Raji (cell line): ENCODE data around the gene MMP27.

ENCODE experiments used
- POLR2A ChIP-seq: IDR thresholded peaks from 2 replicates; pipeline ENCODE4 v1.6.1; 2011; ENCODE audit warnings: low read depth, low read length, control low read depth; ENCODE audit not compliant: insufficient read depth

MMP27 gene

DNA sequence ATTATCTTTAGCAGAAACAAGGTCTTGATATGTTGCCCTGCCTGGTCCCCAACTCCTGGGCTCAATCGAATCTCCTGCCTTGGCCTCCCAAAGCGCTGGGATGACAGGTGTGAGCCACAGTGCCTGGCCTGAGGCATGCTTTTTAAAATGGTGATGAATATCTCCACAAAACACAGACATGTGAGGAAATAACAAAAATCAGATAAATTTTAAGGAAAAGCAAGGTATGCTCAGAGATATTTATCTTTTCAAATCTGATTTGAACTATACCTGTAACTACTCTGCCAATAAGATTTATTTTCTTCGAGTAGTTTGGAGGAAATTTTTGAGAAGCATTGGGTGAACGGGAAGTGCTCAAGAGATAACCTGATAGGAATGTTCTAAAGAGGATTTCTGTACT, 44.5 kb downstream of the MMP27 start:
- no peak for TF ChIP-seq POLR2A

DNA sequence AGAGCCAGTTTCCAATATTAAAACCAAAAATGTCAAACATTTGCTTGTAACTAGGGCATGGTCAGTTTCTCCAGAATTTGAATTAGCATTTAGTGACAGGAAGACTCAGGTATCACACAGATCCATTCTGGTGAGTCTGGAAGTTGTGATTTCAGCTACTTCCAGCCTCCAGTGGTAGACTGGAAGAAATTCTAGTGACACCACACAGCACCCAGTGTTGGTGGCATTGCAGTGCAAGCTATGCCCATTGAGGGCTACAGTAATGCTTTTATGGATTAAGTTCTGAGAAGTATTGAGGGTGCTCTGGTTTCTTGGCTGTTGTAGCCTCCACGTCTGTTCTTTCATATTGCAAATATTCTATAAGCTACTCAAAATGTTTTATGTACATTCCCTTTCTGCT, 49.0 kb downstream of the MMP27 start:
- no peak for TF ChIP-seq POLR2A

DNA sequence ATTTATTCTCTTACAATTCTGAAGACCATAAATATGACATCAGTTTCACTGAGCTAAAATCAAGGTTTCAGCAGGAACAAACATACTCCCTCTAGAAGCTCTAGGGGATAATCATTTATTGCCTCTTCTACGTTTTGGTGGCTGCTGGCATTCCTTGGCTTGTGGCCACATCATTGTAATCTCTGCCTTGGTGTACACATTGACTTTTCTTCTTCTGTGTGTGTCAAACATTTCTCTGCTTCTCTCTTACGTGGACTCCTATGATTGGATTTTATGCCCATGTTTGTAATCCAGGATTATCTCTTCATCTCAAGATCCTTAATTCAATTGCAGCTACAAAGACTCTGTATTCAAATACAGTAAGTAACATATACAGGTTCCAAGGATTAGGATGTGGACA, 50.0 kb downstream of the MMP27 start:
- no peak for TF ChIP-seq POLR2A

DNA sequence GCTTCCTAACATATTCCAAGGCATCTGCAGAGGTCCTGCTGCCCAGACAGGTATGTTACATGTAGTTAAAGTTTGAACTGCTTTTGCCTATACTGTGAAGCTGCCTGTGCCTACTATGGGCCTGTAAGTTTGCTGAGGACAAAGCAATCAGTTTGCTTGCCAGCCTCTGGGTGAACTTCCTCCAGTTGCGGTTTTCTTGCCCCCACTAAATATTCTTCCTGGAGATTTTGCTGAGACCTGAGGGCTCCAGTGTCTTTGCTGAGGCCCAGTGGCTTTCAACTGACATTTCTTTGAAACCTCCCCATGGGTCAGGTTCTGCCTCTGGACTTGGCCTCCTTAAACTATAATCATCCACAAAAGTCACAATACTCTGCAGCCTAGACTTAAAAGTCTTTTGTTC, 50.8 kb downstream of the MMP27 start:
- TF ChIP-seq POLR2A, result no peak

DNA sequence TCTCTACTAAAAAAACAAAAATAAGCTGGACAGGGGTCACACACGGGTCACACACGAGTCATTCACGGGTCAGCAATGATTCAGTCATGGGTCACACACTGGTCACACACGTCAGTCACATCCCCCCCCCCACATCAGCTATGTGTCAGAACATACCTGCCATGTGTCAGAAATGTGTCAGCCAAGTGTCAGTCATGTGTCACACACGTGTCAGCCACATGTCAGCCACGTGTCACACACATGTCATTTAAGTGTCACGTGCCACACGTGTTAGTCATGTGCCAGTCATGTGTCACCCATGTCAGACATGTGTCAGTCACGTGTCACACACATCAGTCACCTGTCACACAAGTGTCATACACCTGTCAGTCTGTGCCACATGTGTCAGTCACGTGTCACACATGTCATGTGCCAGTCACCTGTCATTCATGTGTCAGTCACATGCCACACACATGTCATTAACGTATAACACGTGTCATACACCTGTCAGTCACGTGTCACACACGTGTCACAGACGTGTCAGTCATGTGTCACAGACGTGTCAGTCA, 51.8 kb downstream of the MMP27 start:
- TF ChIP-seq POLR2A, result no peak

DNA sequence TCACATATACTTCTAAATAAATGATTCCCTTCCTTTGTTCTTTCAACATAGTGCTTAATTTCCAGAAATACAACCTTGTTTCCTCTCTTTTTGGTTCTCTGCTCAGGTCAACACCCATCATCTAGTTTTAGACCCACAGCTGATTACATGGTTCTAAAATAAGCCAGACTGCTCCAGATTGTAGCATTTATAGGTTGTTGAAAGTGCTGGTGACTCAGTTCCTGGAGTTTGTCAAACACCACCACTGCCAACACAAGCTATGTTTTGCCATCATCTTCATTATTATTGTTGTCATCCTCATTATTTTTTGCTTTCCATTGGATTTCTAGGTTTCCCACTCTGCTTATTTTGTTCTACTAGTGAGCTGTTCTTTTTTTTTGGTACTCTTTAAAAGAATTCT, 58.1 kb downstream of the MMP27 start:
- TF ChIP-seq POLR2A, result no peak

DNA sequence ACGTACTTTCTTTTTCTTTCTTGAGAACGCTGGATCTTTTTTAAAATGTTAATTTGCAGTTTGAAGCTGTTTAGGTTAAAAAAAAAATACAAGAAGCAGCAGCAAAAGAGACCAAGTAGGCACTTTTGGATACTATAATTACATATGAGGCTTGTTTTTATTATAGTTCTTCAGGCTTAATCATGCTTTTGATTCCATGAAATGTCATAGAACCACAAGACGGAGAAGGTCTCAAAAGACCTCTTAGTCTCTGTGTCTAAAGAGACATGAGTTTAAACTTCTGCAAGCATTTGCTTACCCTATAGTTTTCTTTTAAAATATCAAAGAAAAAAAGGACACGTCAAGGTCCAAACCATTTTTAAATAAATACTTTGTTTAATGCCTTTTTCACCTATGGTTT, 61.6 kb downstream of the MMP27 start:
- no peak for TF ChIP-seq POLR2A
